Endothelial cell of umbilical vein (primary cell): ENCODE measurements around the gene TMEM51. TPM values are rescaled to one million over a fixed set of nuclear protein-coding genes. Genes with fewer than 3 reads are reported as not detected.

Experiments used
- BruUV-seq: library from RNA; stranded (reverse); fragments of 400-500 nt; replicated peaks from 2 replicates; lab custom pipeline; 2021; lab: Mats Ljungman, UMichigan
- CTCF ChIA-PET: fragments of 300-600, 350-600 bp; sonication (Branson Sonifier 250); formaldehyde crosslinking; loops from one replicate; lab custom pipeline; 2021; ENCODE audit warnings: antibody characterized with exemption, inconsistent platforms; lab: Charles Lee
- POLR2A ChIA-PET: fragments of 300-600, 350-600 bp; sonication (Branson Sonifier 250); formaldehyde crosslinking; loops from one replicate; lab custom pipeline; 2021; ENCODE audit warnings: antibody characterized with exemption, inconsistent platforms; lab: Charles Lee
- DNase-seq: peaks from one replicate; pipeline ENCODE4 v3.0.0-alpha.2; 2011; ENCODE audit warnings: low read depth, low spot score
- FAIRE-seq: peaks from 2 replicates; lab custom pipeline; 2011; peaks lifted over from hg19 to GRCh38; lab: Jason Lieb, UNC
- H2AFZ ChIP-seq: 2 replicates; pipeline ENCODE4 v1.6.0; 2012; ENCODE audit warnings: low read depth, low read length, control low read depth, inconsistent platforms
- H3K27ac ChIP-seq: 2 replicates; pipeline ENCODE4 v1.5.1; 2011; ENCODE audit warnings: low read depth, mild to moderate bottlenecking, control low read depth, low read length, moderate library complexity; ENCODE audit not compliant: insufficient read depth
- H3K27me3 ChIP-seq, 2 experiments: 2 replicates each; pipeline versions ENCODE4 v1.6.0 to v1.6.1; 2011; ENCODE audit warnings: low read length in 2 of 2, mixed read lengths in 1 of 2; ENCODE audit not compliant: control insufficient read depth in 2 of 2, insufficient read depth in 2 of 2
- H3K36me3 ChIP-seq, 2 experiments: 2 replicates in 1 of 2; 3 replicates in 1 of 2; pipeline ENCODE4 v1.5.1; 2011; ENCODE audit warnings: low read length in 2 of 2, mild to moderate bottlenecking in 1 of 2, moderate library complexity in 1 of 2; ENCODE audit not compliant: control insufficient read depth in 2 of 2, insufficient read depth in 2 of 2; ENCODE audit errors: extremely low read depth in 1 of 2
- H3K4me1 ChIP-seq: 3 replicates; pipeline ENCODE4 v1.5.1; 2011; ENCODE audit warnings: mild to moderate bottlenecking, low read length; ENCODE audit not compliant: control insufficient read depth, insufficient read depth; ENCODE audit errors: extremely low read depth
- H3K4me2 ChIP-seq: 2 replicates; pipeline ENCODE4 v1.6.1; 2011; ENCODE audit warnings: low read length, control low read depth, mixed read lengths; ENCODE audit not compliant: insufficient read depth
- H3K4me3 ChIP-seq, 3 experiments: fragments of 200-600 bp in 1 of 3; sonication (generic), shearing (Covaris generic) in 1 of 3; replicated peaks in 1 of 3; 2 replicates each; pipeline ENCODE4 v1.5.1; 2011 to 2016; ENCODE audit warnings: control low read depth in 3 of 3, low read length in 3 of 3, mild to moderate bottlenecking in 2 of 3, inconsistent platforms in 1 of 3, low read depth in 1 of 3, moderate library complexity in 1 of 3; ENCODE audit not compliant: insufficient read depth in 1 of 3
- H3K79me2 ChIP-seq: 2 replicates; pipeline ENCODE4 v1.6.0; 2012; ENCODE audit warnings: low read length, inconsistent platforms; ENCODE audit not compliant: control insufficient read depth, insufficient read depth
- H3K9ac ChIP-seq: replicated peaks from 2 replicates; pipeline ENCODE3; 2011; ENCODE audit warnings: low read length, control low read depth; ENCODE audit not compliant: insufficient read depth; ENCODE audit errors: extremely low read depth
- H3K9me1 ChIP-seq: replicated peaks from 3 replicates; pipeline ENCODE4 v1.6.0; 2011; ENCODE audit warnings: mild to moderate bottlenecking, low read length; ENCODE audit not compliant: control insufficient read depth, insufficient read depth; ENCODE audit errors: extremely low read depth
- H3K9me3 ChIP-seq: replicated peaks from 2 replicates; pipeline ENCODE4 v1.5.1; 2012; ENCODE audit warnings: low read length, inconsistent platforms; ENCODE audit not compliant: control insufficient read depth, insufficient read depth
- H4K20me1 ChIP-seq: replicated peaks from 2 replicates; pipeline ENCODE3; 2011; ENCODE audit warnings: mild to moderate bottlenecking, low read length; ENCODE audit not compliant: control insufficient read depth, insufficient read depth; ENCODE audit errors: extremely low read depth
- CTCF ChIP-seq, 2 donors: IDR thresholded peaks; 1 replicate in 1 of 2; 2 replicates in 1 of 2; pipeline ENCODE4 v1.5.1; 2011; ENCODE audit warnings: low read length in 2 of 2, mild to moderate bottlenecking in 2 of 2, moderate library complexity in 2 of 2, control low read depth in 1 of 2, inconsistent platforms in 1 of 2, low read depth in 1 of 2; ENCODE audit not compliant: insufficient read depth in 1 of 2; ENCODE audit errors: extremely low read depth in 1 of 2
- EZH2 ChIP-seq: IDR thresholded peaks from 2 replicates; pipeline ENCODE4 v1.6.1; 2012; ENCODE audit warnings: borderline replicate concordance, low read depth, mild to moderate bottlenecking, moderate library complexity, low read length, inconsistent platforms; ENCODE audit not compliant: severe bottlenecking
- FOS ChIP-seq: IDR thresholded peaks from 2 replicates; pipeline ENCODE4 v1.6.1; 2011; ENCODE audit warnings: mild to moderate bottlenecking, low read length, moderate library complexity, borderline replicate concordance; ENCODE audit not compliant: insufficient read depth
- GATA2 ChIP-seq: IDR thresholded peaks from 2 replicates; pipeline ENCODE4 v1.7.0; 2011; ENCODE audit warnings: low read depth, mild to moderate bottlenecking, moderate library complexity, mixed read lengths, low read length; ENCODE audit not compliant: insufficient read length, insufficient read depth
- JUN ChIP-seq: IDR thresholded peaks from 2 replicates; pipeline ENCODE4 v1.6.1; 2011; ENCODE audit warnings: borderline replicate concordance, low read depth; ENCODE audit not compliant: insufficient read length, insufficient read depth
- MYC ChIP-seq: IDR thresholded peaks from one replicate; pipeline ENCODE4 v1.6.1; 2011; ENCODE audit warnings: mild to moderate bottlenecking, low read depth, low read length
- POLR2A ChIP-seq: IDR thresholded peaks from 2 replicates; pipeline ENCODE4 v1.6.1; 2012; ENCODE audit warnings: low read depth, mild to moderate bottlenecking, control low read depth, low read length
- POLR2AphosphoS5 ChIP-seq: IDR thresholded peaks from 2 replicates; pipeline ENCODE4 v1.6.1; 2012; ENCODE audit warnings: low read depth, mild to moderate bottlenecking, control low read depth, low read length, moderate library complexity; ENCODE audit not compliant: insufficient read depth
- dilution Hi-C: fragments of 300-500 bp; cut with MboI; formaldehyde crosslinking; loops from one replicate; pipeline ENCODE4 v1.15.0; 2019; ENCODE audit warnings: low sequenced_read_pairs; ENCODE audit not compliant: extremely low pct_ligation_motif_present
- intact Hi-C: fragments of 100-400 bp; cut with micrococcal nuclease; formaldehyde crosslinking; loops from one replicate; pipeline ENCODE4 v1.10.0; 2022
- polyA plus RNA-seq, 4 experiments: library from polyadenylated mRNA; depleted of rRNA in 3 of 4; stranded (reverse) in 3 of 4; unstranded in 1 of 4; fragments of >200 nt; gene quantifications; 2 replicates each; pipeline versions ENCODE4 v1.2.1 to v1.2.3, GENCODE V29; 2011 to 2012; ENCODE audit warnings: missing spikeins in 1 of 4
- total RNA-seq: library from RNA; stranded (reverse); gene quantifications from 2 replicates; pipeline ENCODE4 v1.2.3, GENCODE V29; 2021

Gene TMEM51
- total and polyA plus RNA-seq, 2 donors (not counting 3 experiments of a cell fraction or from before 2014, with no cell fraction given): 13.7 to 13.9 TPM

- Histone ChIP-seq H3K9ac (no peak overlapping the region), H4K20me1 (no peaks in the 10 kb centered on the region), H3K36me3 (no peaks in the 10 kb centered on the region), H3K79me2 (peaks cover 3% of the 10 kb centered on the region), H3K4me2 (no peak overlapping the region), H3K27me3 (no peaks in the 10 kb centered on the region), H2AFZ (no peak overlapping the region), H3K4me3 (no peak overlapping the region), H3K27ac (no peak overlapping the region), H3K4me1 (peaks cover 3% of the 10 kb centered on the region), H3K9me1 (no peaks in the 10 kb centered on the region), H3K9me3 (no peaks in the 10 kb centered on the region)
- CTCF ChIA-PET: no interaction called here
- DNase-seq (no peak), FAIRE-seq (no peak)
- BruUV-seq: no TSS peak
- intact Hi-C loops (no loop called here), dilution Hi-C loops (no loop called here)
- POLR2A ChIA-PET: no interaction called here
- no peak for TF ChIP-seq EZH2
- no peak for TF ChIP-seq POLR2A
- no peak for TF ChIP-seq GATA2
- no peak for TF ChIP-seq POLR2AphosphoS5
- TF ChIP-seq CTCF (IDR thresholded peaks at IDR 0.05; ENCODE audit: extremely low read depth in 1 of 2, insufficient read depth in 1 of 2, low read depth in 1 of 2, low read length in 2 of 2): no peak
- TF ChIP-seq FOS: no peak
- TF ChIP-seq JUN: no peak
- TF ChIP-seq MYC: no peak
Measured at GRCh38 chr1:15171271-15171908, 17.8 kb downstream of the TMEM51 start.
